Measurements from ENCODE around the gene DOCK2.

DNA sequence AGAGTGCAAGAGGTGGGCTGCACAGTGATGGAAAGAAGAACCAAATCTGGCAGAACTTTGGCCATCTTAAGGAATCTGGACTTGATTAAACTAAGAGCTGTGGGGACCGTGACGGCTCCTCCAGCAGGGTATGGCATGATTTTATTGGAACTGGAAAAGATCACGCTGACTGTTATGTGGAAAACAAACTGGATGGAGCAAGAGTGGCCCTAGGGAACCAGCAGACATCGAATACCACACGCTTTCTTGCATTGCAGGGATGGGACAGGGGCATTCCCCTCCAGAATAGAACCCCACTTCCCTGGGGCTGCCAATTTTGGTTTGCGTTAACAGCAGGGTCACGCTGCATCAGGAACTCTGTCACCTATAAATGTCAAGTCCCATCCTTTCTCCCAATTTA is 304.5 kb downstream of the DOCK2 start:
- TF ChIP-seq, protein P1, sequence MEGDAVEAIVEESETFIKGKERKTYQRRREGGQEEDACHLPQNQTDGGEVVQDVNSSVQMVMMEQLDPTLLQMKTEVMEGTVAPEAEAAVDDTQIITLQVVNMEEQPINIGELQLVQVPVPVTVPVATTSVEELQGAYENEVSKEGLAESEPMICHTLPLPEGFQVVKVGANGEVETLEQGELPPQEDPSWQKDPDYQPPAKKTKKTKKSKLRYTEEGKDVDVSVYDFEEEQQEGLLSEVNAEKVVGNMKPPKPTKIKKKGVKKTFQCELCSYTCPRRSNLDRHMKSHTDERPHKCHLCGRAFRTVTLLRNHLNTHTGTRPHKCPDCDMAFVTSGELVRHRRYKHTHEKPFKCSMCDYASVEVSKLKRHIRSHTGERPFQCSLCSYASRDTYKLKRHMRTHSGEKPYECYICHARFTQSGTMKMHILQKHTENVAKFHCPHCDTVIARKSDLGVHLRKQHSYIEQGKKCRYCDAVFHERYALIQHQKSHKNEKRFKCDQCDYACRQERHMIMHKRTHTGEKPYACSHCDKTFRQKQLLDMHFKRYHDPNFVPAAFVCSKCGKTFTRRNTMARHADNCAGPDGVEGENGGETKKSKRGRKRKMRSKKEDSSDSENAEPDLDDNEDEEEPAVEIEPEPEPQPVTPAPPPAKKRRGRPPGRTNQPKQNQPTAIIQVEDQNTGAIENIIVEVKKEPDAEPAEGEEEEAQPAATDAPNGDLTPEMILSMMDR (IDR thresholded peaks at IDR 0.05; ENCODE audit: low read length): no peak
- no peak for TF ChIP-seq EZH2phosphoT487 (IDR thresholded peaks at IDR 0.05; ENCODE audit: low read length)

Measured in MM.1S (cell line).